CD4-positive, alpha-beta T cell treated with Interferon alpha-2 for 1 hour (primary cell): ENCODE results near the gene ZNF786.
"Not testable (repeated sequence)": the region's sequence is repeated elsewhere in the genome, so short reads cannot be mapped to it uniquely, and the experiment has no call there.

Experiments used
- DNase-seq, 2 donors: peaks; one replicate each; pipeline ENCODE4 v3.0.0-alpha.2; 2020 to 2022

Gene ZNF786

DNA sequence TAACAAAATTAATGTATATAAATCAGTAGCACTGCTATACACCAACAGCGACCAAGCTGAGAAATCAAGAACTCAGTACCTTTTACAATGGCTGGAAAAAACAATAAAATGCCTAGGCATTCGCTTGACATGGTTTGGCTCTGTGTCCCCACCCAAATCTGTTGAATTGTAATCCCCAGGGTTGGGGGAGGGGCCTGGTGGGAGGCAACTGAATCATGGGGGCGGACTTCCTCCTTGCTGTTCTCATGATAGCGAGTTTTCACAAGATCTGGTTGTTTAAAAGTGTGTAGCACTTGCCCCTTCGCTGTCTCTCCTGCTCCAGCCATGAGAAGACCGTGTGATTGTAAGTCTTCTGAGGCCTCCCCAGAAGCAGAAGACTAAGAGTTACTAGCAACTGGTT, 8.6 kb downstream of the ZNF786 start:
- no peak for DNase-seq

DNA sequence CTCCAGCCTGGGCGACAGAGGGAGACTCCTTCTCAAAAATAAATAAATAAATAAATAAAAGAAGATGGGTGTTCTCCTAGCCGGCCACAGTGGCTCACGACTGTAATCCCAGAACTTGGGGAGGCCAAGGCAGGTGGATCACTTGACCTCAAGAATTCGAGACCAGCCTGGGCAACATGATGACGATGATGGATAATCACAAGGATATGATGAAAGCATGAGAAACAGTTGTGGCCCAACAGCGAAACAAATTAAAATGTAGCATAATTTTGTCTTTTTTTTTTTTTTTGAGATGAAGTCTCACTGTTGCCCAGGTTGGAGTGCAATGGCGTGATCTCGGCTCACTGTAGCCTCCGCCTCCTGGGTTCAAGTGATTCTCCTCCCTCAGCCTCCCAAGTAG, 12.9 kb downstream of the ZNF786 start:
- DNase-seq = no peak

DNA sequence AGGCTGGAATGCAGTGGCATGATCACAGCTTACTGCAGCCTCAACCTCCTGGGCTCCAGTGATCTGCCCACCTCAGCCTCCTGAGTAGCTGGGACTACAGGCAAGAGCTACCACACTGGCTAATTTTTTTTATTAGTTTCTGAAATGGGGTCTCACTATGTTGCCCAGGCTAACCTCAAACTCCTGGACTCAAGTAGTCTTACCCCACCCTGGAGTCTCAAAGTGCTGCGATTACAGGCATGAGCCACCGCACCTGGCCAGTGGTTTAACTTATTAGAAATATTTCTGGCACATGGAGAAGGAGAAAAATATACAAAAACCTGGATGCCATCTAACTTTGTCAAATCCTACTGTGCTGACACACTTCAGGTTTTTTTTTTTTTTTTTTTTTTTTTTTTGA, 15.2 kb downstream of the ZNF786 start:
- DNase-seq = no peak

DNA sequence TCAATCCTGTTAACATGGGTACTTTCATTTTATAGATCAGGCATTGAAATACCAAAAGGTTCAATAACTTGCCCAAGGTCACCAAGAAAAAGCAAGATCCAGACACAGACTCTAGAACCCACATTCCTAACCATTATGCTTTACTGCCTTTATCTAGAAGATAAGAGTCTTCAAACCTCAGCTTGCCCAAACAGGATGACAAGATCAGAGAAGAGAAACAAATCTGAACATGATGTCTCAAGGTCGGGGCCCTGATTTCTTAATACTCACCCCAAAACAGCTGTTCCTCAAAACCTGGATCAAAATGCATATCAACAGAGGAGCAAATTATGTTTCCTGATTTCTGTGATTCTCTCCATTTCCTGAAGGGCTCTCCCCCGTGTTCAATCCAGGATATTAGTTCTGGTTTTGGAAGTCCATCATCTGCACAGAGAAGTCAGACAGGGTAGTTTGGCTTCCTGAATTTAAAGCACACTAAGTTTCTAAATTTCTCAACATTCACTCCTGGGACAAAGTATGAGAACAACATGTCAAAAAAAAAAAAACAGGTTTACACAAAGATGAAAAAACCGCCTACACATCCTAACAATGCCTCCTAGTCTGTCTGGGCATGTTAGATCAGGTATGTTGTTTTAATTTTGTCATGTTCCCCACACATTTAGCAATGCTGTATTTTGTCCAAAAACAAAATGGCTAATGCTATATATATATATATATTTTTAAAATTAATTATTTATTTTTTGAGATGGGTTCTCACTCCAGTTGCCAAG, 16.2 kb downstream of the ZNF786 start:
- DNase-seq = no peak

DNA sequence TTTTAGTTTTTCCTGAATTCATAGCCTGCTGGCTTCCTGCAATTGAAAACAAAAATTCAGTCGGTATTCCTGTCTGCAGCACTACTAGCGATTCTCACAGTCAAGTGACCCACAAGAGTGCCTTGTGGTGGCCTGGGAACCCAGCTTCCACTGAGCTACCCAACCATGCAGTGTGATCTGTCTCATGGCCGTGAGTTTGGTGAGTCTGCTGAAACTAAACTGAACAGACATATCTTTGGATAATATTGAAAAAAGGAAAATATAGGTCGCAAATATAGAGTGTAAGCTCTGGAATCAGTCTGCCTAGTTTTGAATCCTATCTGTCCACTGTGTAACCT, 18.1 kb downstream of the ZNF786 start:
- DNase-seq = no peak

DNA sequence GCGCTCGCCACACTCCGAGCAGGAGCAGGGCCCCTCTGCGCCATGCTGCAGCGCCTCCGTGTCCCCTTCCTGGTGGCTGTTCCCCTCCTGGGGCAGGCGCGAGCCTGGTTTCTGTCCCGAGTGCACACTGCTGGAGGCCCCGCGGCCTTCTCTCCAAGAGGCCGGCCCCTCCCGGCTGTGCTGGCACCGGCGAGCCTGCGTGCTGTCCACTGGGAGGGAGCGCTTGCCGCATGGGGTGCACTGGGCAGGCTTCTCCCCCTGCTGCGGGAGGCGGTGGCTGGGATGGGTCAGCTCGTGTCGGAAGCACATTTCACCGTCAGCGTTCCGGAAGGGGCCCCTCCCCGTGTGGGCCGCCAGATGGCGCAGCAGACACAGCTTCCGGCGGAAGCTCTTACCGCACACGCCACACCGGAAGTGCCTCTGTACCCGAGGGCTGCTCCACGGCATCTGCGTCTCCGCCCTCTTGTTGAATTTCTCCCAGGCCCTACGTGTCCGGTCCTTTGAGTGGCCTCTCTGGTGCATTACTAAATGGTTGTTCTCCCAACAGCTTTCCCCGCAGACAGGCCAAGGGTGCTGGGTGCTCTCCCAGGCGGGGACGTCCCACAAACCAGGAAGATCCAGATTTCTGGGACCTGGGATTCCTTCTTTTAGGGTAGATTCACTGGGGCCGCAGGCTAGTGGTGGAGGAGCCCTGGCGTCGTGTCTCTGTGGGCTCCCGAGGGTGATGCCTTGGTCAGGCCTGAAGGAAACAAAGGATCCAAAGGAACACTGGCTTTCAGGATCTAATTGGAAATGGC, 18.7 kb downstream of the ZNF786 start:
- DNase-seq = peak; percentile 57 to 68

DNA sequence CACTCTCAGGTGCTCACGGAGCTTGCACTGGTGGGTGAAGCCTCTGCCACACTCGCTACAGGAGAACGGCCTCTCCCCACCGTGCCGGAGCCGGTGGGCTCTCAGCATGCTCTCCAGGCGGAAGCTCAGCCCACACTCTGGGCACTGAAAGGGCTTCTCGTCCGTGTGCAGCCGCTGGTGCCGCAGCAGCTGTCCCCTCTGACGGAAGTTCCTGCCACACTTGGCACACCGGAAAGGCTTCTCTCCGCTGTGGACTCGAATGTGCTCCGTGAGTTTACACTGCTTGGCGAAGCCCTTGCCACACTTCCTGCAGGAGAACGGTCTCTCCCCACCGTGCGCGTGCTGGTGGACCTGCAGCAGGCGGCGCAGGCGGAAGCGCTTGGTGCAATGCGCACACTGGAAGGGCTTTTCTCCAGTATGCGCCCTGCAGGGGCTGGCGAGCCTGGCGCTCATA, 19.3 kb downstream of the ZNF786 start:
- DNase-seq = no peak

DNA sequence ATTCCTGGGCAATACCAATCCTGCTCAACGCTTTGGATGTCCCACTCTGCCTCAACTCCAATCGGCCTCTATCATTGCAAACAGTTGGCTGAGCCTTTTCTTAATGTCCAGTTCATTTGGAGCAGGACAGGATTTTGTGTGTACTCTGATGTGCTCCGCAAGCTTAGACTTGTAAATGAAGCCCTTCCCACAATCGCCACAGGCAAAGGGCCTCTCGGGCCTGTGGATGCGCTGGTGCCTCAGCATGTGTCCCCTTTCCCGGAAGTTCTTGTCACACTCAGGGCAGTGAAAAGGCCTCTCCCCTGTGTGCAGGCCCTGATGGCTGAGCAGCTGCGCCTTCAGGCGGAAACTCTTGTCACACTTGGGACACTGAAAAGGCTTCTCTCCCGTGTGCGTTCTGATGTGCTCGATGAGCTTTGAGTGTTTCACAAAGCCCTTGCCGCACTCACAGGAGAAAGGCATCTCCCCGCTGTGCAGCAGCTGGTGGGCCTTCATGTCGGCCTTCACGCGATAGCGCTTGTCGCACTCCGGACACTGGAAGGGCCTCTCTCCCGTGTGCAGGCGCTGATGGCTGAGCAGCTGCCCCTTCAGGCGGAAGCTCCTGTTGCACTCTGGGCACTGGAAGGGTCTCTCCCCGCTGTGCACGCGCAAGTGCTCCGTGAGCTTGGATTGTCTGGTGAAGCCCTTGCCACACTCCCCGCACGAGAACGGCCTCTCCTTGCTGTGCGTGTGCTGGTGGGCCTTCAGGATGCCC, 20.0 kb downstream of the ZNF786 start:
- DNase-seq = no peak

DNA sequence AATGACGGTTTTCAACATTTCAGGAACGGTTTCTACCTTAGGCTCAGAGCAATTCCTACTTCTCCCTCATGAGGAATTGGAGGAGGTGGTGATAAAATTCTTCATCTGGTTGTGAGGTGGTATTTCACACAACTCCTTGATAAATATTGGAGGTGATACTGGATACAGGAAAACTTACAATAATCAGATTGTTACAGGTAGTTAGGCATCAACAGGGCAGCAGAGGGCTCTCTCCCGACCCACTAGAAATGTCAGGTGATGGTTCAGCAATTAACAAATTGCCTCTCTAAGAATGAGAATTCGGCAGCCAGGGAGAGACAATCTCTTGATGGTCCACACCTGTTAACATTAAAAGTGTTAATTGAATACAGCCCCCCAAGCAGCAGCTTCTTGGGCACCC, 22.6 kb downstream of the ZNF786 start:
- no peak for DNase-seq

DNA sequence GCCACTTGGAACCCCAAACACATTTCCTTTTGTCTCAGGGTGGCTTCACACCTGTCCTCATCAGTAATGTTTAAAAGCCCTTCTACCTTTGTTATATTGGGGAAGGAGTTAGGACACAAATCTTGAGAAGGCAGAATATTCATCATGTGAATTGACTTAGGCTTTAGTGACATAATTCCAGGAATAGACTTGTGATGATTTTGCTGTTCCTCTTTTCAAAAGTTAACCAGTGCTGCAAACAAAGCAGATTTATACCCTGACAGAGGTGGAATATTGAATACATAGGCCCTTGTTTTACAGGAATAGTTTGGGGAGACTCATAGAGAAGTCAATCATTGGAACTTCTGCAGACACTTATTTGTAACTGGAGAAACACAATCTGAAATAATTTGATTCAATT, 27.0 kb downstream of the ZNF786 start:
- DNase-seq = no peak

DNA sequence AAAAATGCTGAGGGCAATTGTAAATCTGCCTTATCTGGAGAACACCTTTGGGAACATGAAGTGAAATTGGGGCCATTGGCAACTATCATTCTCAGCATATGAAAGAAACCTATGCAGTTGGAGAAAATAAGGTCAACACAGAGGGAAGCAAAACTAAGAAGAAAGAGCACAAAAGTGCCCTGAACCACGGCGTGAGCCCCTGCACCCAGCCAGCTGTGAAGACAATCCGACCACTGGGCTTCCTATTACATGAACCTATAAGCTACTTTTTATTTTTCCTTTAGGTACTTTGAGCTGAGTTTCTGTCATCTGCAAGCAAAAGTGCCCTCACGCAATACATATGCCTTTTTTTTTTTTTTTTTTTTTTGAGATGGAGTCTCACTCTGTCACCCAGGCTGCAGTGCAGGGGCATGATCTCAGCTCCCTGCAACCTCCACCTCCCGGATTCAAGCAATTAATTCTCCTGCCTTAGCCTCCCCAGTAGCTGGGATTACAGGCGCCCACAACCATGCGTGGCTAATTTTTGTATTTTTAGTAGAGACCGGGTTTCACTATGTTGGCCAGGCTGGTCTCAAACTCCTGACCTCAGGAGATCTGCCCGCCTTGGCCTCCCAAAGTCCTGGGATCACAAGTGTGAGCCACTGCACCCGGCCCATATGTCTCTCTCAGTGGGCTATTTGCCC, 28.2 kb downstream of the ZNF786 start:
- not testable (repeated sequence) for DNase-seq

DNA sequence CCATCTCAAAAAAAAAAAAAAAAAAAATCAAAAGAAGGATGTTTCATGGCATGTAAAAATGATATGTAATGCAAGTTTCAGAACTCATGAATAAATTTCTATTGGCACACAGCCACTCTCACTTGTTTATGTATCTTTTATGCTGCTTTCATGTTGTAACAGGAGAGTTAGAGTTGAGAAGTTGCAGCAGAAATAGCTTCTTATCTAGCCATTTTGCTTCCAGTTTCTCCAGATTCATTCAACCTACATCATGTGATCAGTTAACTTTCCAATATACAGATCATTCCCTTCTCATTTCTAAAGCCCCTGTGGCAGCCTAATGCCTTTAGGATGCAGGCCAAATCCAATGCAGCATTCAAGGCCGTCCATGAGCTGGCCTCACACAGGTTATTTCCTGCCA, 30.4 kb downstream of the ZNF786 start:
- DNase-seq = no peak

DNA sequence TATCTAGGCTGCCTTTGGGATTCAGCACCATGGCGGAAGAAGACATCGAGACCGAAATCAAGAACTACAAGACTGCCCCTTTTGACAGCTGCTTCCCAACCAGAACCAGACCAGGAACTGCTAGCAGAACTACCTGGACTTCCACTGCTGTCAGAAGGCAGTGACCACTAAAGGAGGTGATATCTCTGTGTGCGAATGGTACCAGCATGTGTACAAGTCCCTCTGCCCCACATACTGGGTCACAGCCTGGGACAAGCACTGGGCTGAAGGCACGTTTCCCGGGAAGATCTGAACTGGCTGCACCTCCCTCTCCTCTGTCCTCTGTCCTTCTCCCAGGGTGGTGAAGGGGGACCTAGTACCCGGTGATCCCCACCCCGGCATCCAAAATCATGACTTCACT, 36.6 kb downstream of the ZNF786 start:
- no peak for DNase-seq

DNA sequence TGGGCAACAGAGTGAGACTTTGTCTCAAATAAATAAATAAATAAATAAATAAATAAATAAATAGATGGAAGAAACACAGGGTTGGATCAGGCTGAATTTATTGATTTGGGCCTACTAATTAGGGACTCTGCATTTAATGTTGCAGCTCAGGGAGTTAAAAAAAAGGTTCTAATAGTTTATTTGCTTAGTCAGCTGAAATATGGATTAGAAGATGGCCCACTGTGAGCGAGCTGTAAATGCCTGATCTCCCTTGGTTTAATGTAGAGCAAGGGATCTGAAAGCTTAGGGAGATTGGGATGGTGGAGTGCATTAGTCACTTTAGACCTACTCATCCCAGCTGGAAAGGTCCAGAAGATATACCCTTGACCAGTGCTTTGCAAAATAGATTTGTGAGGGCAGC, 37.1 kb downstream of the ZNF786 start:
- no peak for DNase-seq

DNA sequence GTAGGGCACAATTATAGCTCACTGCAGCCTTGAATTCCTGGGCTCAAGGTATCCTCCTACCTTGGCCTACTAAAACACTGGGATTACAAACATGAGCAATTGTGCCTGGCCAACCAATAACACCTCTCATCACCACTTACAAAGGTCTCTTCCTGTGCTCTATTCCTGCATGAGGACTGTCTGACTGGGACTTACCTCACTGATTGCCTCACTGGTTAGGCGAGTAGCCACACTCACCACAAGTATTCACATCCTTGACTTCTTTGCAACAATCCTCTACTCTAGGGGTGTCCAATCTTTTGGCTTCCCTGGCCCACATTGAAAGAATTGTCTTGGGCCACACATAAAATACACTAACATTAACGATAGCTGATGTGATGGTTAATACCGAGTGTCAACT, 39.6 kb downstream of the ZNF786 start:
- DNase-seq = no peak

DNA sequence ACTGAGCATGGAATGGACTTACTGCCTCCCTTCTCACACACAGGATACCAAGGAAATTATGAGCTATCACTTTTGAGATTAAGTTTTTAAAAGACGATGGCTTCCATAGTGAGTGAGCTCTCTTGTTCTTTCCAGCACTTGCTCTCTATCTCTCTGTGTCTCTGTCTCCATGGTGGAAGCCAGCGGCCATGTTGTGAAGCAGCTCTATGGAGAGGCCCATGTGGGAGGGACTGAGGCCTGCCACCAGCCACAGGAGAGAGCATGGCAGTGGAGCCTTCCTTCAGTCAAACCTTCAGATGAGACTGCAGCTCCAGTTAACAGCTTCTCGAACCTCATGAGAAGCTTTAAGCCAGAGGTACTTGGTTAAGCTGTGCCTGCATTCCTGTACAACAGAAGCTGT, 41.7 kb downstream of the ZNF786 start:
- no peak for DNase-seq

DNA sequence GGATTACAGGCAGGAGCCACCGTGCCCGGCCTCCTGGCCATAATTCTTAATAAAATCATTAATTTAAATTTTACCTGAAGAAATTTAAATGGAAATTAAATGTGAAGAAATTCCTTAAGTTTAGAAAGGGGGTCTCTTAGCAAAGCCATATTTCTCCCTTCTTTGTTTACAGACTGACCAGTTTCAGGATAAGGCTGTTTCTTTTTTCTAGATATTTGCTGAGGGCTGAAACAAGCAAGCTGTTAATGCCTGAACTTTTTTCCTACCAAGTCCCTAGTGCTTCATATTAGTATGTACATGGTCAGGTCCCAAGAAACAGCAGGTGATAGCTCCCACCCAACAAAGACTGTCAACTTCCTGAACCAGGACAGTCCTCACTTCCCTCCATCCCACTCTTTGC, 44.1 kb downstream of the ZNF786 start:
- no peak for DNase-seq

DNA sequence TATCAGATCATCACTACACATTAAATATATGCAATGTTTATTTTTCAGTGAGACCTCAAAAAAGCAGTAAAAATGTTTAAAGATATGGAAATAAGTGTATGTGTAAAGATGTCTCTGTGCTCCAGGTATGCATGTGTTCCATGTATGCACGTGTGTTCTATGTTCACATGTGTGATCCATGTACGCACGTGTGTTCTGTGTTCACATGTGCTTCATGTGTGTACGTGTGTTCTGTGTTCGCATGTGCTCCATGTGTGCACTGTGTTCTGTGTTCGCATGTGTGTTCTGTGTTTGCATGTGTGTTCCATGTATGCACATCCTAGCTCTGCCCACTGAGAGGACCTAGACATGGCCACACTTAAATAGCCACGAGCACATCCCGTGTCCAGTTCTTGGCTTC, 46.6 kb downstream of the ZNF786 start:
- no peak for DNase-seq

DNA sequence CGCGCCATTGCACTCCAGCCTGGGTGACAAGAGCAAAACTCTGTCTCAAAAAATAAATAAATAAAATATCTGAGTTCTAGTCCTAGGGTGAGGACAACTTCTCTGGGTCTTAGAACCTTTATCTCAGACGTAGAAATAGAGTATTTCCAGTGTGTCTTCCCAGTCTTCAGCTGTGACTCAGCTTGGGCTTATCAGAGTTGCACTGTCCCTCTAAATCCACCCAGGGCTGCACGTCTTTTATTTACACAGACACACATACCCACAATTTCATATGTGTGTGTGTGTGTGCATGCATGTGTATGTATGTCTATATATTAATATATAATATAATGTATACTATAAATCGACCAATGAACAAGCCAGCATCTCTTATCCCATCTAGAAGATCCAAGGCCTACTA, 49.2 kb downstream of the ZNF786 start:
- no peak for DNase-seq

DNA sequence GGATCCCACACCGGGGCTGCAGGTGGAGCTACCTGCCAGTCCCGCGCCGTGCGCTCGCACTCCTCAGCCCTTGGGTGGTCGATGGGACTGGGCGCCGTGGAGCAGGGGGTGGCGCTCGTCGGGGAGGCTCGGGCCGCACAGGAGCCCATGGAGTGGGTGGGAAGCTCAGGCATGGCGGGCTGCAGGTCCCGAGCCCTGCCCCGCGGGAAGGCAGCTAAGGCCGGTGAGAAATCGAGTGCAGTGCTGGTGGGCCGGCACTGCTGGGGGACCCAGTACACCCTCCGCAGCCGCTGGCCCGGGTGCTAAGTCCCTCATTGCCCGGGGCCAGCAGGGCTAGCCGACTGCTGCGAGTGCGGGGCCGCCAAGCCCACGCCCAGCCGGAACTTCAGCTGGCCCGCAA, 51.9 kb downstream of the ZNF786 start:
- not testable (repeated sequence) for DNase-seq

DNA sequence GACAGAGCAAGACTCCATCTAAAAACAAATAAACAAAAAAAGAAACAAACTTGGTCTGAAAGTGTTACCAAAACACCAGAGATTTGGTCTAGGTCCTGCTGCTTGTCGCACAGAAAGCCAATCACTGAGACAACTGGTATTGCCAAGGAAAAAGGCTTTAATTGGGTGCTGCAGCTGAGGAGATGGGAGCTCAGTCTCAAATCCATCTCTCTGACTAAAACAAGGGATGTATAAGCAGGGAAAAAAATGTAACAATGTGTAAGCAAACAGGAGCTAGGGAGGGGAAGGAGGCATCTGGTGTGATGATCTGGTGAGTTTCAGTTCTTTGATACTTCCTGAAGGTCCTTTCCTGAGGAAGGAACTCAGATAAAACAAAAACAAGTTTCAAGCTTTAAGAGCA, 53.8 kb downstream of the ZNF786 start:
- no peak for DNase-seq

DNA sequence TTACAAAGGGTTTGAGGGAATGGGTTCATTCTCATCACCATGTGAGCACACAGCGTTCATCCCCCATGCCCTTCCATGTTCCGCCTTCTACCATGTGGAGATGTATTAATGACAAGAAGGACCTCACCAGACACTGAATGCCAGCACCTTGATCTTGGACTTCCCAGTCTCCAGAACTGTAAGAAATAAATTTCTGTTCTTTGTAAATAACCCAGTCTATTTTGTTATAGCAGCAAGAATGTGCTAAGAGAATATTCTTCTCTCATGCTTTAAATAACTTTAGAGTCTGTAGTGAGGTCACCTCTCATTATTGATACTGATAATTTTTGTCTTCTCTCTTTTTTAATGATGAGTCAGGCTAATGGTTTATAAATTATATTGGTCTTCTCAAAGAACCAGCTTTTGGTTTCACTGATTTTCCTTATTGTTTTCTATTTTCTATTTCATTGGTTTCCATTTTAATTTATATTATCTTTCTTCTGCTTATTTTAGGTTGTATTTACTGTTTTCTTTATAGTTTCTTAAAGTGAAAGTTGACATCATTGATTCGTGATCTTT, 59.1 kb downstream of the ZNF786 start:
- no peak for DNase-seq

DNA sequence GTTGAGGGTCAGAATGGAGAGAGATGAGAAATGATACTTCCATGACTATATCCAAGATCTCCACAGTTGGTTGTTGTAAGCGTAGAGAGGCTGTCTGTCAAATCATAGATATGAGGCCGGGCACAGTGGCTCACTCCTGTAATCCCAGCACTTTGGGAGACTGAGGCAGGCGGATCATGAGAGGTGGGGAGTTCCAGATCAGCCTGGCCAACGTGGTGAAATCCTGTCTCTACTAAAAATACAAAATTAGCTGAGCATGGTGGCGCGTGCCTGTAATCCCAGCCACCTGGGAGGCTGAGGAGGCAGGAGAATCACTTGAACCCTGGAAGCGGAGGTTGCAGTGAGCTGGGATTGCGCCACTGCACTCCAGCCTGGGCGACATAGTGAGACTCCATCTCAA, 60.1 kb downstream of the ZNF786 start:
- DNase-seq = not testable (repeated sequence)
